HCT116 (cell line): ENCODE results near the gene ZNHIT2. TPM values are rescaled to one million over a fixed set of nuclear protein-coding genes. Genes with fewer than 3 reads are reported as not detected.
A peak's percentile ranks its signal among the peaks of the same experiment; 100 is the strongest.

Experiments
- ATAC-seq: fragments of 200-7000 bp; cut with Tn5 transposase; 2 replicates; pipeline ENCODE4 v1.9.1; 2020; ENCODE audit warnings: mild to moderate bottlenecking, moderate library complexity
- BruUV-seq: library from RNA; stranded (reverse); fragments of 400-500 nt; replicated peaks from 2 replicates; lab custom pipeline; 2021; lab: Mats Ljungman, UMichigan
- CTCF ChIA-PET: fragments of 300-600 bp; sonication (Branson Sonifier 250); formaldehyde crosslinking; loops from one replicate; lab custom pipeline; 2021; ENCODE audit warnings: antibody characterized with exemption; lab: Charles Lee
- POLR2A ChIA-PET: fragments of 300-600, 350-600 bp; sonication (Branson Sonifier 250); formaldehyde crosslinking; loops from one replicate; lab custom pipeline; 2021; ENCODE audit warnings: antibody characterized with exemption; lab: Charles Lee
- RAD21 ChIA-PET, 2 experiments: fragments of 300-600 bp; sonication (Branson Sonifier 250); formaldehyde crosslinking; loops; one replicate each; lab custom pipeline; 2023; ENCODE audit warnings: low total read pairs in 2 of 2; ENCODE audit not compliant: uncharacterized antibody in 2 of 2, unreplicated experiment in 2 of 2, low non-redundant PET in 1 of 2; lab: Charles Lee
- DNase-seq: peaks from one replicate; pipeline ENCODE4 v3.0.0-alpha.2; 2010; ENCODE audit warnings: low read depth, low spot score
- H2AFZ ChIP-seq: fragments of 200-600 bp; shearing (Covaris generic), sonication (generic); 2 replicates; pipeline ENCODE4 v1.6.1; 2017; ENCODE audit warnings: low read depth, mixed run types, mixed read lengths, antibody characterized with exemption, low read length; ENCODE audit not compliant: poor library complexity, severe bottlenecking
- H3K27ac ChIP-seq: 2 replicates; pipeline ENCODE4 v1.5.1; 2012; ENCODE audit warnings: low read depth, low read length
- H3K27me3 ChIP-seq: fragments of 200-600 bp; sonication (generic); 2 replicates; pipeline ENCODE4 v1.6.1; 2016; ENCODE audit warnings: mixed run types, low read length, mixed read lengths; ENCODE audit not compliant: insufficient read depth
- H3K36me3 ChIP-seq, 2 experiments: fragments of 200-500 bp in 1 of 2; fragments of 200-600 bp in 1 of 2; sonication (Bioruptor generic) in 1 of 2; sonication (generic) in 1 of 2; 2 replicates each; pipeline versions ENCODE4 v1.5.1 to v1.6.1; 2014 to 2016; ENCODE audit warnings: low read length in 2 of 2, inconsistent platforms in 1 of 2, mixed read lengths in 1 of 2, mixed run types in 1 of 2; ENCODE audit not compliant: insufficient read depth in 2 of 2, control insufficient read depth in 1 of 2
- H3K4me1 ChIP-seq, 2 experiments: fragments of 200-600 bp in 1 of 2; sonication (generic) in 1 of 2; 2 replicates each; pipeline versions ENCODE4 v1.5.1 to v1.6.1; 2012 to 2017; ENCODE audit warnings: low read length in 2 of 2, inconsistent platforms in 1 of 2, mild to moderate bottlenecking in 1 of 2, mixed read lengths in 1 of 2, mixed run types in 1 of 2, moderate library complexity in 1 of 2; ENCODE audit not compliant: insufficient read depth in 2 of 2, control insufficient read depth in 1 of 2
- H3K4me2 ChIP-seq: fragments of 200-600 bp; sonication (generic); 2 replicates; pipeline ENCODE4 v1.6.1; 2017; ENCODE audit warnings: mixed run types, low read length, mixed read lengths
- H3K4me3 ChIP-seq, 2 experiments: fragments of 200-600 bp in 1 of 2; sonication (generic) in 1 of 2; replicated peaks in 1 of 2; 2 replicates each; pipeline ENCODE4 v1.5.1; 2011 to 2016; ENCODE audit warnings: low read length in 2 of 2, control low read depth in 1 of 2, low read depth in 1 of 2, mild to moderate bottlenecking in 1 of 2, mixed read lengths in 1 of 2, mixed run types in 1 of 2
- H3K79me2 ChIP-seq: fragments of 200-600 bp; sonication (generic); 2 replicates; pipeline ENCODE4 v1.6.1; 2017; ENCODE audit warnings: mild to moderate bottlenecking, mixed run types, low read length, moderate library complexity, mixed read lengths; ENCODE audit not compliant: insufficient read depth
- H3K9ac ChIP-seq: fragments of 200-600 bp; sonication (generic); 2 replicates; pipeline ENCODE4 v1.6.1; 2016; ENCODE audit warnings: low read length, mixed read lengths
- H3K9me2 ChIP-seq: fragments of 200-600 bp; sonication (generic), shearing (Covaris generic); 2 replicates; pipeline ENCODE4 v1.6.1; 2017; ENCODE audit warnings: mixed run types, mild to moderate bottlenecking, moderate library complexity; ENCODE audit not compliant: insufficient read depth
- H3K9me3 ChIP-seq, 2 experiments: fragments of 200-500 bp in 1 of 2; fragments of 200-600 bp in 1 of 2; sonication (Bioruptor generic) in 1 of 2; sonication (generic) in 1 of 2; 2 replicates each; pipeline ENCODE4 v1.6.1; 2014 to 2017; ENCODE audit warnings: low read length in 2 of 2, mixed read lengths in 2 of 2, inconsistent platforms in 1 of 2, low read depth in 1 of 2, mild to moderate bottlenecking in 1 of 2, mixed run types in 1 of 2, moderate library complexity in 1 of 2; ENCODE audit not compliant: control insufficient read depth in 1 of 2, insufficient read depth in 1 of 2
- H4K20me1 ChIP-seq: fragments of 200-600 bp; sonication (generic), shearing (Covaris generic); 2 replicates; pipeline ENCODE4 v1.6.1; 2017; ENCODE audit warnings: mixed run types, mild to moderate bottlenecking, moderate library complexity; ENCODE audit not compliant: insufficient read depth
- EZH2 ChIP-seq: fragments of 200-600 bp; sonication (generic); IDR thresholded peaks from 2 replicates; pipeline ENCODE4 v1.6.1; 2017; ENCODE audit warnings: antibody characterized with exemption, mixed run types
- FOSL1 ChIP-seq: IDR thresholded peaks from 2 replicates; pipeline ENCODE4 v1.6.1; 2012; ENCODE audit warnings: low read depth
- JUND ChIP-seq: IDR thresholded peaks from 2 replicates; pipeline ENCODE4 v1.6.1; 2012
- ZFX ChIP-seq: fragments of 450-650 bp; IDR thresholded peaks from 2 replicates; pipeline ENCODE4 v1.6.1; 2017
- intact Hi-C: fragments of 100-400 bp; cut with micrococcal nuclease; formaldehyde crosslinking; loops from 2 replicates; pipeline ENCODE4 v1.10.0; 2022
- total RNA-seq: library from RNA; stranded (reverse); gene quantifications from one replicate; pipeline ENCODE4 v1.2.1, GENCODE V29; 2021; ENCODE audit not compliant: unreplicated experiment
- TF ChIP-seq, protein P1 (sequence below): IDR thresholded peaks from 2 replicates; pipeline ENCODE4 v1.6.1; 2012
- TF ChIP-seq, protein P2 (sequence below), 3 experiments: fragments of 200-600 bp in 1 of 3; sonication (generic) in 1 of 3; IDR thresholded peaks in 2 of 3; conservative IDR thresholded peaks in 1 of 3; 2 replicates each; pipeline ENCODE4 v1.5.1; 2012 to 2017; ENCODE audit warnings: low read depth in 2 of 3, low read length in 2 of 3, antibody characterized with exemption in 1 of 3, borderline replicate concordance in 1 of 3, control low read depth in 1 of 3, mild to moderate bottlenecking in 1 of 3, mixed read lengths in 1 of 3, mixed run types in 1 of 3, moderate library complexity in 1 of 3; ENCODE audit not compliant: insufficient read depth in 1 of 3

ZNHIT2 gene
- total RNA-seq, 1 experiment from 2014 or later: 18.8 TPM

DNA sequence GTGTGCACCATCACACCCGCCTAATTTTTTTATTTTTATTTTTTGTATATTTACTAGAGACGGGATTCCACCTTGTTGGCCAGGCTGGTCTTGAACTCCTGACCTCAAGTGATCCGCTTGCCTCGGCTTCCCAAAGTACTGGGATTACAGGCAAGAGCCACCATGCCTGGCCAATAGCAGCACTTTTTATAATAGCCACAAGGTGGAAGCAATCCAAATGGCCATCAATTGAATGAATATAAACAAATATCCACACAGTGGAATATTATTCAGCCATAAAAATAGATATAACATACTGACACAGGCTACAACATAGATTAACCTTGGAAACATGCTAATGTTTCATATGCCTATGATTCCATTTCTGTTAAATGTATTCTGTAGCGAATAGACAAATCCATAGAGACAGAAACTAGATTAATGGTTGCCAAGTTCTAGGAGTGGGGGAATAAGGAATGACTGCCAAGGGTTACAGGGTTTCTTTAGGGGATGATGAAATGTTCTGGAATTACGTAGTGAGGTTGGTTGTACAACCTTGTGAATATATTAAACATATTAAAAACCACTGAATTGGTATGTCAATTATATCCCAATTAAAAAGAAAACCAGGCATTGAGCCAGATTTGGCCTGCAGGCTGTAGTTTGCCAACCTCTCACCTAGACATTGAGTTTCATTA lies 16.7 kb downstream of the ZNHIT2 start:
- Histone ChIP-seq H3K79me2 (peaks cover 39% of the 10 kb centered on the region), H3K4me3 (no peak overlapping the region), H3K27ac (no peak overlapping the region), H3K4me2 (no peak overlapping the region), H3K9me3 (no peaks in the 10 kb centered on the region), H3K4me1 (peaks cover 3 to 9% of the 10 kb centered on the region in 2 experiments; a peak in 3 of 4 replicates), H3K9ac (no peak overlapping the region), H3K9me2 (no peaks in the 10 kb centered on the region), H4K20me1 (no peaks in the 10 kb centered on the region), H3K27me3 (no peaks in the 10 kb centered on the region), H3K36me3 (peaks cover 3 to 6% of the 10 kb centered on the region in 2 experiments; a peak in 2 of 4 replicates), H2AFZ (no peak overlapping the region)
- TF ChIP-seq, protein P1, sequence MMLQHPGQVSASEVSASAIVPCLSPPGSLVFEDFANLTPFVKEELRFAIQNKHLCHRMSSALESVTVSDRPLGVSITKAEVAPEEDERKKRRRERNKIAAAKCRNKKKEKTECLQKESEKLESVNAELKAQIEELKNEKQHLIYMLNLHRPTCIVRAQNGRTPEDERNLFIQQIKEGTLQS: no peak
- TF ChIP-seq, protein P2, sequence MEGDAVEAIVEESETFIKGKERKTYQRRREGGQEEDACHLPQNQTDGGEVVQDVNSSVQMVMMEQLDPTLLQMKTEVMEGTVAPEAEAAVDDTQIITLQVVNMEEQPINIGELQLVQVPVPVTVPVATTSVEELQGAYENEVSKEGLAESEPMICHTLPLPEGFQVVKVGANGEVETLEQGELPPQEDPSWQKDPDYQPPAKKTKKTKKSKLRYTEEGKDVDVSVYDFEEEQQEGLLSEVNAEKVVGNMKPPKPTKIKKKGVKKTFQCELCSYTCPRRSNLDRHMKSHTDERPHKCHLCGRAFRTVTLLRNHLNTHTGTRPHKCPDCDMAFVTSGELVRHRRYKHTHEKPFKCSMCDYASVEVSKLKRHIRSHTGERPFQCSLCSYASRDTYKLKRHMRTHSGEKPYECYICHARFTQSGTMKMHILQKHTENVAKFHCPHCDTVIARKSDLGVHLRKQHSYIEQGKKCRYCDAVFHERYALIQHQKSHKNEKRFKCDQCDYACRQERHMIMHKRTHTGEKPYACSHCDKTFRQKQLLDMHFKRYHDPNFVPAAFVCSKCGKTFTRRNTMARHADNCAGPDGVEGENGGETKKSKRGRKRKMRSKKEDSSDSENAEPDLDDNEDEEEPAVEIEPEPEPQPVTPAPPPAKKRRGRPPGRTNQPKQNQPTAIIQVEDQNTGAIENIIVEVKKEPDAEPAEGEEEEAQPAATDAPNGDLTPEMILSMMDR (IDR thresholded peaks at IDR 0.05 in 2 of 3, conservative IDR thresholded peaks at IDR 0.05 in 1 of 3; ENCODE audit: borderline replicate concordance in 1 of 3, insufficient read depth in 1 of 3, low read depth in 2 of 3, low read length in 2 of 3): peak in 1 of 3 experiments; percentile 39; a peak in 2 of 6 replicates
- no peak for TF ChIP-seq JUND
- no peak for TF ChIP-seq FOSL1
- ChIA-PET RAD21 (no interaction called here), CTCF (interaction anchor here (1.5 kb wide), 1 partner anchor 11 kb away, joined by 8 read pairs; the partner anchor contains the start of gene TM7SF2), POLR2A (interaction anchor here (0.6 to 1.4 kb wide), 2 partner anchors 11 to 44 kb away, joined by 3 to 4 read pairs; partner anchors contain the start of gene TM7SF2)
- ATAC-seq: no peak
- no TSS peak for BruUV-seq
- no peak for DNase-seq
- intact Hi-C loops: no loop called here

DNA sequence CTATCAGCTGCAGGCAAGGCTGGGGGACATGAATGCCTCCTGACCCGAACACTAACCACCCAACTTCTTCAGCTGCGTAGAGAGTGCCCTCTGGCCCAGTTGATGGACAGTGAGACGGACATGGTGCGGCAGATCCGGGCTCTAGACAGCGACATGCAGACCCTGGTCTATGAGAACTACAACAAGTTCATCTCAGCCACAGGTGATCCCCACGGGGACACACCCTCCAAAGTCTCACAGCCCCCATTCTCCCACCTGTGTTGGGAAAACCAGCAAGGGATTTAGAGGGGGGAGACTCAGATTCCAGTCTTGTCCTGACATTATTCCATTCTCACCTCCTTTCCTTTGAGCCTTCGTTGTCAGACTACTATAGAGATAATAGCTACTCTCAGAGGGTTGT lies 20.6 kb downstream of the ZNHIT2 start:
- no peak for TF ChIP-seq ZFX
- no peak for TF ChIP-seq EZH2
- Histone ChIP-seq H3K9ac (peak overlapping the region; percentile 77), H3K36me3 (peaks cover 3 to 6% of the 10 kb centered on the region in 2 experiments; a peak in 2 of 4 replicates), H3K9me2 (no peaks in the 10 kb centered on the region), H2AFZ (no peak overlapping the region), H3K79me2 (peaks cover 23% of the 10 kb centered on the region), H3K4me2 (peak overlapping the region; percentile 88), H4K20me1 (no peaks in the 10 kb centered on the region), H3K9me3 (no peaks in the 10 kb centered on the region), H3K27ac (no peak overlapping the region), H3K4me1 (peaks cover 3 to 12% of the 10 kb centered on the region in 2 experiments; a peak in 3 of 4 replicates), H3K4me3 (peak overlapping the region; percentile 74 to 78), H3K27me3 (no peaks in the 10 kb centered on the region)
- TSS peak; percentile 50 for BruUV-seq
- POLR2A ChIA-PET: interaction anchor here (3.2 kb wide), 1 partner anchor 14 kb away, joined by 21 read pairs; the partner anchor contains the start of gene TM7SF2
- CTCF ChIA-PET: interaction anchor here (1.1 to 1.7 kb wide), 2 partner anchors 11 to 13 kb away, joined by 3 to 14 read pairs; no protein-coding TSS in a partner anchor
- DNase-seq (no peak), ATAC-seq (peak; percentile 11)
- RAD21 ChIA-PET: interaction anchor here in 1 of 2 experiments (0.6 kb wide), 1 partner anchor 443 kb away, joined by 3 read pairs; no protein-coding TSS in a partner anchor
- intact Hi-C loops: loop anchor here (1.0 to 5.0 kb wide), 2 partner anchors 13 to 85 kb away; partner anchors contain the start of genes ARL2, CDCA5 and ZFPL1
